ENCODE data around the gene ETAA1.

GRCh38 chr2:67414867-67415266 lies 17.7 kb downstream of the ETAA1 start:
- no peak for TF ChIP-seq TAF1 (IDR thresholded peaks at IDR 0.05; ENCODE audit: low read depth, low read length)
- TF ChIP-seq EP300 (IDR thresholded peaks at IDR 0.05; ENCODE audit: borderline replicate concordance in 1 of 2, low read depth in 2 of 2, low read length in 2 of 2): no peak
- no peak for TF ChIP-seq TEAD4 (IDR thresholded peaks at IDR 0.05; ENCODE audit: low read depth, low read length)
- no peak for TF ChIP-seq RXRA (IDR thresholded peaks at IDR 0.05; ENCODE audit: insufficient read depth, low read depth, low read length)
- TF ChIP-seq POLR2AphosphoS5 (IDR thresholded peaks at IDR 0.05; ENCODE audit: low read depth, low read length): no peak
- no peak for TF ChIP-seq CTCF (IDR thresholded peaks at IDR 0.05; ENCODE audit: control extremely low read depth in 1 of 3, insufficient read depth in 1 of 3, low read depth in 1 of 3, low read length in 3 of 3)
- no peak for TF ChIP-seq MAX (IDR thresholded peaks at IDR 0.05)
- no peak for TF ChIP-seq EGR1 (IDR thresholded peaks at IDR 0.05; ENCODE audit: borderline replicate concordance, low read depth, low read length)
- no peak for TF ChIP-seq KDM1A (IDR thresholded peaks at IDR 0.05; ENCODE audit: borderline replicate concordance, low read length)
- TF ChIP-seq POLR2A (IDR thresholded peaks at IDR 0.05; ENCODE audit: control extremely low read depth in 1 of 2, low read depth in 2 of 2, low read length in 2 of 2): no peak
- TF ChIP-seq SIN3A (conservative IDR thresholded peaks at IDR 0.05 in 1 of 2, IDR thresholded peaks at IDR 0.05 in 1 of 2; ENCODE audit: low read depth in 1 of 2, low read length in 2 of 2): no peak
- TF ChIP-seq SP2 (IDR thresholded peaks at IDR 0.05; ENCODE audit: low read length): no peak
- no peak for TF ChIP-seq EZH2 (IDR thresholded peaks at IDR 0.05; ENCODE audit: low read depth, low read length, severe bottlenecking)
- no peak for TF ChIP-seq HDAC6 (IDR thresholded peaks at IDR 0.05; ENCODE audit: low read depth, low read length)

Data from H1 (cell line).